GM12892 (cell line): ENCODE data around the gene STX3.

Experiments
- DNase-seq: peaks from one replicate; pipeline ENCODE4 v3.0.0; 2011; ENCODE audit not compliant: insufficient read length
- FAIRE-seq: peaks from 2 replicates; lab custom pipeline; 2011; peaks lifted over from hg19 to GRCh38; lab: Jason Lieb, UNC
- POLR2A ChIP-seq: IDR thresholded peaks from 2 replicates; pipeline ENCODE4 v1.6.1; 2011; ENCODE audit warnings: low read depth, low read length, control low read depth
- POLR2AphosphoS5 ChIP-seq: IDR thresholded peaks from 2 replicates; pipeline ENCODE4 v1.6.1; 2011; ENCODE audit warnings: low read depth, low read length, control low read depth
- TAF1 ChIP-seq: IDR thresholded peaks from 2 replicates; pipeline ENCODE4 v1.6.1; 2011; ENCODE audit warnings: low read depth, mild to moderate bottlenecking, control low read depth, low read length, borderline replicate concordance

The STX3 gene

GRCh38 chr11:59729834-59730233 lies 25.3 kb upstream of the STX3 start:
- FAIRE-seq (no peak), DNase-seq (no peak)
- no peak for TF ChIP-seq POLR2A
- no peak for TF ChIP-seq POLR2AphosphoS5
- TF ChIP-seq TAF1 = no peak

GRCh38 chr11:59730896-59731565 lies 24.1 kb upstream of the STX3 start:
- no peak for DNase-seq
- no peak for FAIRE-seq
- TF ChIP-seq POLR2A = no peak
- no peak for TF ChIP-seq POLR2AphosphoS5
- TF ChIP-seq TAF1 = no peak

- FAIRE-seq (no peak), DNase-seq (no peak)
- no peak for TF ChIP-seq TAF1
These were observed 9.1 kb upstream of the STX3 start for GRCh38 chr11:59746111-59746510.

GRCh38 chr11:59753650-59754493 lies 1.3 kb upstream of the STX3 start:
- DNase-seq (peak; percentile 86), FAIRE-seq (peak; percentile 97)
- TF ChIP-seq TAF1 (no peak), POLR2AphosphoS5 (no peak), POLR2A (no peak)

GRCh38 chr11:59754494-59754858 lies 700 bp upstream of the STX3 start:
- TF ChIP-seq TAF1 (no peak), POLR2AphosphoS5 (no peak), POLR2A (no peak)
- FAIRE-seq = no peak
- DNase-seq = peak; percentile 22

- no peak for FAIRE-seq
- no peak for TF ChIP-seq TAF1
- TF ChIP-seq POLR2AphosphoS5 = no peak
- TF ChIP-seq POLR2A = no peak
- no peak for DNase-seq
These were observed 753 bp downstream of the STX3 start for GRCh38 chr11:59755701-59756557.

GRCh38 chr11:59756558-59756840 lies 1.3 kb downstream of the STX3 start:
- TF ChIP-seq TAF1 = no peak
- TF ChIP-seq POLR2A = no peak
- TF ChIP-seq POLR2AphosphoS5 = no peak
- FAIRE-seq = no peak
- DNase-seq = no peak

GRCh38 chr11:59756845-59757244 lies 1.7 kb downstream of the STX3 start:
- TF ChIP-seq POLR2AphosphoS5 = no peak
- no peak for TF ChIP-seq TAF1
- no peak for TF ChIP-seq POLR2A
- peak; percentile 64 for FAIRE-seq
- no peak for DNase-seq

- TF ChIP-seq POLR2A (no peak), POLR2AphosphoS5 (no peak), TAF1 (no peak)
- DNase-seq (no peak), FAIRE-seq (no peak)
These were observed 3.3 kb downstream of the STX3 start for GRCh38 chr11:59758401-59759037.

GRCh38 chr11:59759900-59760299 lies 4.7 kb downstream of the STX3 start:
- no peak for TF ChIP-seq POLR2AphosphoS5
- no peak for TF ChIP-seq TAF1
- TF ChIP-seq POLR2A = no peak
- DNase-seq (no peak), FAIRE-seq (no peak)

- FAIRE-seq = no peak
- TF ChIP-seq POLR2AphosphoS5 (no peak), TAF1 (no peak)
- DNase-seq = no peak
These were observed 5.6 kb downstream of the STX3 start for GRCh38 chr11:59760771-59761170.
